HepG2 (cell line): ENCODE measurements around the gene SEC24A. TPM values are rescaled to one million over a fixed set of nuclear protein-coding genes. Genes with fewer than 3 reads are reported as not detected.

Source experiments
- ATAC-seq: fragments of 200-7000 bp; cut with Tn5 transposase; 3 replicates; pipeline ENCODE4 v1.9.1; 2020; ENCODE audit warnings: mild to moderate bottlenecking, moderate library complexity
- BruUV-seq: library from RNA; stranded (reverse); fragments of 400-500 nt; replicated peaks from 2 replicates; lab custom pipeline; 2021; lab: Mats Ljungman, UMichigan
- CTCF ChIA-PET: fragments of 300-600 bp; formaldehyde crosslinking; extraction: SDS; loops from one replicate; lab custom pipeline; 2021; ENCODE audit warnings: low total read pairs, inconsistent platforms, low intra/inter-chr PET ratio; lab: Yijun Ruan, JAX
- POLR2A ChIA-PET: fragments of 350-600 bp; sonication (Branson Sonifier 250); formaldehyde crosslinking; loops from one replicate; lab custom pipeline; 2020; ENCODE audit warnings: antibody characterized with exemption, inconsistent platforms; lab: Yijun Ruan, JAX
- DNase-seq: peaks from one replicate; pipeline ENCODE4 v3.0.0-alpha.2; 2015; ENCODE audit warnings: low spot score
- FAIRE-seq: peaks from 3 replicates; lab custom pipeline; 2011; peaks lifted over from hg19 to GRCh38; lab: Jason Lieb, UNC
- H2AFZ ChIP-seq: one replicate; pipeline ENCODE4 v1.6.1; 2011; ENCODE audit warnings: low read length, inconsistent platforms
- H3K27ac ChIP-seq: fragments of 300-600 bp; 3 replicates; pipeline ENCODE4 v1.8.0; 2011; ENCODE audit warnings: mixed run types, mild to moderate bottlenecking, mixed read lengths, low read length, inconsistent platforms; ENCODE audit not compliant: insufficient read depth; ENCODE audit errors: extremely low read length
- H3K27me3 ChIP-seq, 2 experiments: fragments of 200-600 bp in 1 of 2; 2 replicates in 1 of 2; 3 replicates in 1 of 2; pipeline versions ENCODE4 v1.6.0 to v1.8.0; 2011; ENCODE audit warnings: low read length in 2 of 2, mild to moderate bottlenecking in 2 of 2, moderate library complexity in 2 of 2, inconsistent platforms in 1 of 2; ENCODE audit not compliant: insufficient read depth in 2 of 2, control insufficient read depth in 1 of 2
- H3K36me3 ChIP-seq, 2 experiments: fragments of 200-600 bp in 1 of 2; replicated peaks in 1 of 2; 2 replicates in 1 of 2; 3 replicates in 1 of 2; pipeline versions ENCODE4 v1.5.1 to v1.8.0; 2011; ENCODE audit warnings: low read length in 2 of 2, inconsistent platforms in 1 of 2; ENCODE audit not compliant: insufficient read depth in 2 of 2, control insufficient read depth in 1 of 2
- H3K4me1 ChIP-seq: 2 replicates; pipeline ENCODE4 v1.5.1; 2012; ENCODE audit warnings: low read length, inconsistent platforms; ENCODE audit not compliant: insufficient read depth
- H3K4me2 ChIP-seq: 2 replicates; pipeline ENCODE4 v1.6.0; 2011; ENCODE audit warnings: low read depth, low read length, inconsistent platforms
- H3K4me3 ChIP-seq, 3 experiments: fragments of 200-600 bp in 1 of 3; sonication (generic), shearing (Covaris generic) in 1 of 3; replicated peaks in 1 of 3; 2 replicates each; pipeline ENCODE4 v1.5.1; 2011 to 2016; ENCODE audit warnings: low read length in 3 of 3, inconsistent platforms in 2 of 3, low read depth in 2 of 3, mild to moderate bottlenecking in 2 of 3, control low read depth in 1 of 3, mixed read lengths in 1 of 3; ENCODE audit not compliant: insufficient read depth in 1 of 3
- H3K79me2 ChIP-seq: one replicate; pipeline ENCODE4 v1.6.1; 2011; ENCODE audit warnings: low read length, inconsistent platforms; ENCODE audit not compliant: insufficient read depth
- H3K9ac ChIP-seq: 2 replicates; pipeline ENCODE4 v1.6.0; 2011; ENCODE audit warnings: mild to moderate bottlenecking, low read depth, low read length, inconsistent platforms; ENCODE audit not compliant: insufficient read depth
- H3K9me3 ChIP-seq: 2 replicates; pipeline ENCODE4 v1.5.1; 2012; ENCODE audit warnings: mild to moderate bottlenecking, low read length
- H4K20me1 ChIP-seq: 2 replicates; pipeline ENCODE4 v1.6.0; 2011; ENCODE audit warnings: inconsistent platforms, mild to moderate bottlenecking, low read length, moderate library complexity; ENCODE audit not compliant: insufficient read depth
- ADNP ChIP-seq: sonication (generic); formaldehyde crosslinking; IDR thresholded peaks from 2 replicates; pipeline ENCODE4 v1.4.0; 2020; ENCODE audit warnings: missing genetic modification reagents
- MLX ChIP-seq: IDR thresholded peaks from 2 replicates; pipeline ENCODE4 v1.6.1; 2016
- PHB2 ChIP-seq: fragments of 450-650 bp; IDR thresholded peaks from 2 replicates; pipeline ENCODE4 v1.6.1; 2018; ENCODE audit not compliant: partially characterized antibody
- PLRG1 ChIP-seq: fragments of 450-650 bp; conservative IDR thresholded peaks from 2 replicates; pipeline ENCODE4 v1.6.1; 2016
- SP4 ChIP-seq: sonication (generic); formaldehyde crosslinking; IDR thresholded peaks from 2 replicates; pipeline ENCODE4 v1.8.1; 2023; ENCODE audit warnings: mild to moderate bottlenecking, missing genetic modification reagents
- TFE3 ChIP-seq: IDR thresholded peaks from 2 replicates; pipeline ENCODE4 v1.6.1; 2016
- ZBTB42 ChIP-seq: sonication (generic); formaldehyde crosslinking; IDR thresholded peaks from 2 replicates; pipeline ENCODE4 v1.5.0; 2020; ENCODE audit warnings: mild to moderate bottlenecking, missing genetic modification reagents
- ZNF24 ChIP-seq: fragments of 450-650 bp; IDR thresholded peaks from 2 replicates; pipeline ENCODE4 v1.6.1; 2017; ENCODE audit warnings: antibody characterized with exemption, mild to moderate bottlenecking
- ZNF44 ChIP-seq: sonication (generic); formaldehyde crosslinking; IDR thresholded peaks from 2 replicates; pipeline ENCODE4 v1.5.1; 2020; ENCODE audit warnings: mild to moderate bottlenecking, missing genetic modification reagents
- ZNF446 ChIP-seq: sonication (generic); formaldehyde crosslinking; IDR thresholded peaks from 2 replicates; pipeline ENCODE4 v1.5.0; 2020; ENCODE audit warnings: mild to moderate bottlenecking, missing genetic modification reagents
- ZNF672 ChIP-seq: sonication (generic); formaldehyde crosslinking; IDR thresholded peaks from 2 replicates; pipeline ENCODE4 v1.8.1; 2022; ENCODE audit warnings: missing genetic modification reagents
- ZNF782 ChIP-seq: sonication (generic); formaldehyde crosslinking; IDR thresholded peaks from 2 replicates; pipeline ENCODE4 v1.4.0; 2020; ENCODE audit warnings: missing genetic modification reagents, mild to moderate bottlenecking, borderline replicate concordance
- ZSCAN20 ChIP-seq: sonication (generic); formaldehyde crosslinking; IDR thresholded peaks from 2 replicates; pipeline ENCODE4 v1.4.0; 2020; ENCODE audit warnings: missing genetic modification reagents, mild to moderate bottlenecking, borderline replicate concordance
- WGBS: methylation state at CpG from one replicate; pipeline ENCODE4 v1.1.6; 2017; ENCODE audit warnings: low lambda C conversion rate; 5-methylcytosine and 5-hydroxymethylcytosine counted together
- in situ Hi-C: cut with HindIII; loops from 2 replicates; pipeline ENCODE4 v1.10.0; 2017; ENCODE audit warnings: low pct_unique_long_range_greater_than_20kb; ENCODE audit not compliant: extremely low pct_ligation_motif_present
- intact Hi-C: fragments of 100-400 bp; cut with micrococcal nuclease; formaldehyde crosslinking; loops from one replicate; pipeline ENCODE4 v1.10.0; 2022; ENCODE audit not compliant: unreplicated experiment
- polyA plus RNA-seq, 8 experiments: library from polyadenylated mRNA; depleted of rRNA in 3 of 8; stranded (reverse) in 7 of 8; unstranded in 1 of 8; fragments of >200 nt; fragmentation: Illumina TruSeq in 4 of 8; extraction: Trizol in 4 of 8; gene quantifications; 2 replicates each; pipeline versions ENCODE4 v1.2.1 to v1.2.3, GENCODE V29; 2011 to 2016; ENCODE audit warnings: low read depth in 4 of 8, missing spikeins in 1 of 8, mixed read lengths in 1 of 8; ENCODE audit not compliant: insufficient read depth in 1 of 8
- total RNA-seq, 5 experiments: library from RNA; depleted of rRNA; stranded (reverse); fragments of >200 nt; fragmentation: Illumina TruSeq; extraction: Trizol; gene quantifications; 2 replicates each; pipeline ENCODE4 v1.2.3, GENCODE V29; 2016; ENCODE audit warnings: low read depth in 1 of 5
- TF ChIP-seq, protein P1 (sequence below): conservative IDR thresholded peaks from 2 replicates; pipeline ENCODE4 v1.6.1; 2018; ENCODE audit warnings: missing genetic modification reagents
- TF ChIP-seq, protein P2 (sequence below): sonication (generic); formaldehyde crosslinking; IDR thresholded peaks from 2 replicates; pipeline ENCODE4 v1.5.0; 2020; ENCODE audit warnings: mild to moderate bottlenecking, missing genetic modification reagents

The SEC24A gene
- total and polyA plus RNA-seq, 2 of the 13 experiments (the other 11 are each of a cell fraction or from before 2014, with no cell fraction given): 30.5 to 56.8 TPM

DNA sequence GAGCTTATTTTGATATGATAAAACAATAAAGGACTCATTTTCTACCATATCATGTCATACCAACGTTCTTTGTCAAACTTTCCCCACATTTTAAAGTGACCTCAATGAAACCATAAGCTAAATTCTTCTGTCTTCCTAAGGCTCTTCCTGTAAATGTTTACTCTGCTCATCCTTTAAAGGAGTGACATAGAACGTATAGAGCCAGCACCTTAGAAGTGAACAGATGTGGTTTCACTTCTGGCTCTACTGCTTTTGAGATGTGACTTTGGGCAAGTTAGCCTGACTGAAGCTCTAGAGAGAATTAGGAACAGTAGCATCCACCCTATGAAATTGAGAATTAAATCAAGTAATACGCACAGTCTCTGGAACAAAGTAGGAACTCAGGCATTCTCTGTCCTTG is 40.0 kb upstream of the SEC24A start:
- Histone ChIP-seq H3K9me3 (no peaks in the 10 kb centered on the region), H3K4me1 (peaks cover 12% of the 10 kb centered on the region; the same call in 1 of the 2 replicates), H3K27ac (no peak overlapping the region), H3K27me3 (no peaks in the 10 kb centered on the region), H3K4me3 (no peak overlapping the region), H3K79me2 (no peaks in the 10 kb centered on the region), H3K36me3 (peaks cover 12 to 70% of the 10 kb centered on the region in 2 experiments), H3K4me2 (no peak overlapping the region), H2AFZ (no peak overlapping the region), H3K9ac (no peak overlapping the region), H4K20me1 (no peaks in the 10 kb centered on the region)
- no peak for ATAC-seq
- intact Hi-C loops (no loop called here), in situ Hi-C loops (no loop called here)
- ChIA-PET CTCF (no interaction called here), POLR2A (interaction anchor here (0.7 to 1.1 kb wide), 2 partner anchors 37 to 145 kb away, joined by 3 to 4 read pairs; no protein-coding TSS in a partner anchor)
- 94% methylated on average over 3 of the region's 3 CpGs for WGBS
- no peak for DNase-seq
- TF ChIP-seq ZNF44 (CRISPR knock-in tag) (no peak), MLX (CRISPR knock-in tag) (no peak), ADNP (no peak), ZSCAN20 (CRISPR knock-in tag) (no peak), ZNF672 (no peak), ZNF24 (no peak), ZBTB42 (CRISPR knock-in tag) (no peak), ZNF446 (CRISPR knock-in tag) (no peak), PHB2 (no peak), SP4 (CRISPR knock-in tag) (no peak), TFE3 (no peak), PLRG1 (no peak), ZNF782 (CRISPR knock-in tag) (no peak)
- TF ChIP-seq, protein P1, sequence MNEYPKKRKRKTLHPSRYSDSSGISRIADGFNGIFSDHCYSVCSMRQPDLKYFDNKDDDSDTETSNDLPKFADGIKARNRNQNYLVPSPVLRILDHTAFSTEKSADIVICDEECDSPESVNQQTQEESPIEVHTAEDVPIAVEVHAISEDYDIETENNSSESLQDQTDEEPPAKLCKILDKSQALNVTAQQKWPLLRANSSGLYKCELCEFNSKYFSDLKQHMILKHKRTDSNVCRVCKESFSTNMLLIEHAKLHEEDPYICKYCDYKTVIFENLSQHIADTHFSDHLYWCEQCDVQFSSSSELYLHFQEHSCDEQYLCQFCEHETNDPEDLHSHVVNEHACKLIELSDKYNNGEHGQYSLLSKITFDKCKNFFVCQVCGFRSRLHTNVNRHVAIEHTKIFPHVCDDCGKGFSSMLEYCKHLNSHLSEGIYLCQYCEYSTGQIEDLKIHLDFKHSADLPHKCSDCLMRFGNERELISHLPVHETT (CRISPR knock-in tag): no peak
- TF ChIP-seq, protein P2, sequence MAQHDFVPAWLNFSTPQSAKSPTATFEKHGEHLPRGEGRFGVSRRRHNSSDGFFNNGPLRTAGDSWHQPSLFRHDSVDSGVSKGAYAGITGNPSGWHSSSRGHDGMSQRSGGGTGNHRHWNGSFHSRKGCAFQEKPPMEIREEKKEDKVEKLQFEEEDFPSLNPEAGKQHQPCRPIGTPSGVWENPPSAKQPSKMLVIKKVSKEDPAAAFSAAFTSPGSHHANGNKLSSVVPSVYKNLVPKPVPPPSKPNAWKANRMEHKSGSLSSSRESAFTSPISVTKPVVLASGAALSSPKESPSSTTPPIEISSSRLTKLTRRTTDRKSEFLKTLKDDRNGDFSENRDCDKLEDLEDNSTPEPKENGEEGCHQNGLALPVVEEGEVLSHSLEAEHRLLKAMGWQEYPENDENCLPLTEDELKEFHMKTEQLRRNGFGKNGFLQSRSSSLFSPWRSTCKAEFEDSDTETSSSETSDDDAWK (CRISPR knock-in tag): no peak
- no TSS peak for BruUV-seq
- peak; percentile 4 for FAIRE-seq
